Breast epithelium (tissue), 4 donors: ENCODE data around the gene ANTXR1. TPM values are rescaled to one million over a fixed set of nuclear protein-coding genes. Genes with fewer than 3 reads are reported as not detected.

Source experiments
- DNase-seq, 2 donors: peaks; one replicate each; pipeline ENCODE4 v3.0.0-alpha.2; 2019; ENCODE audit warnings: low spot score in 2 of 2
- H3K27ac ChIP-seq, 2 donors: fragments of 200-600 bp; sonication (generic) in 1 of 2; one replicate each; pipeline ENCODE4 v1.5.1; 2016 to 2019; ENCODE audit warnings: mild to moderate bottlenecking in 1 of 2
- H3K27me3 ChIP-seq, 2 donors: fragments of 200-600 bp; sonication (generic) in 1 of 2; one replicate each; pipeline versions ENCODE4 v1.5.1 to v1.6.0; 2017 to 2019; ENCODE audit warnings: control low read depth in 1 of 2, mild to moderate bottlenecking in 1 of 2
- H3K36me3 ChIP-seq: fragments of 200-600 bp; one replicate; pipeline ENCODE4 v1.5.1; 2019
- H3K4me1 ChIP-seq, 2 donors: fragments of 200-600 bp; sonication (generic); one replicate each; pipeline ENCODE4 v1.5.1; 2016 to 2019; ENCODE audit warnings: control low read depth in 1 of 2
- H3K4me3 ChIP-seq, 3 donors: fragments of 200-600 bp; sonication (generic); 1 replicate in 2 of 3; 2 replicates in 1 of 3; pipeline ENCODE4 v1.5.1; 2016 to 2019; ENCODE audit warnings: mild to moderate bottlenecking in 3 of 3, moderate library complexity in 2 of 3
- H3K9me3 ChIP-seq, 2 donors: fragments of 200-600 bp; sonication (generic) in 1 of 2; one replicate each; pipeline ENCODE4 v1.5.1; 2016 to 2019; ENCODE audit warnings: control low read depth in 1 of 2
- POLR2A ChIP-seq: fragments of 450-650 bp; IDR thresholded peaks from one replicate; pipeline ENCODE4 v1.6.1; 2016; ENCODE audit warnings: antibody characterized with exemption, mild to moderate bottlenecking, moderate library complexity
- POLR2AphosphoS5 ChIP-seq, 3 donors: sonication (generic); formaldehyde crosslinking; IDR thresholded peaks; one replicate each; pipeline ENCODE4 v1.6.1; 2017; ENCODE audit warnings: antibody characterized with exemption in 3 of 3
- intact Hi-C: fragments of 100-400 bp; cut with DNase I; formaldehyde crosslinking; loops from one replicate; pipeline ENCODE4 v1.15.1; 2023; ENCODE audit warnings: low total_unique reads
- total RNA-seq, 3 donors: library from RNA; depleted of rRNA; stranded (reverse); fragments of >200 nt; gene quantifications; one replicate each; pipeline ENCODE4 v1.1.0, GENCODE V29; 2016
- TF ChIP-seq, protein P1 (sequence below), 3 donors: fragments of 450-650 bp; IDR thresholded peaks; one replicate each; pipeline ENCODE4 v1.5.1; 2016 to 2017; ENCODE audit warnings: antibody characterized with exemption in 3 of 3, mild to moderate bottlenecking in 3 of 3, moderate library complexity in 3 of 3

Gene ANTXR1
- total RNA-seq, 3 donors from 2014 or later = 52.7 to 72.8 (median 68.8) TPM

DNA sequence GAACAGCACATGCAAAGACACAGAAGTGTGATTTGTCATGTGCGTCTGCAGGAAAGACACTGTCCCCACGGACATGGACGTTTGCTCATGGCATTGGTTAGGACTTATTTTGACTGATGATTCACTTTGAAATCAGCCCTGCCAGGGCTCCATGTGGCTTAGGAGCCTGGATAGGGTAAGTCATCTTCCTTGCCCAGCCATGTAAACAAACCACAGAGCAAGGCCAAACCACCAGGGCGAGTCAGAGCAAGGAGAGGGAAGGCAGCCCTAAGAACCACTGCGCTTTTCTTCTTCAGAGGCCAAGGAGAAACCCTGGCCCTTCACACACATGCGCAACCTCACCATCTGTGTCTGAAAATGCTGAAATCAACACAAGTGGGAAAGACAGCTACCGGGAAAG, 285.3 kb downstream of the ANTXR1 start:
- H3K4me3 ChIP-seq = no peak overlapping the region
- H3K9me3 ChIP-seq = no peaks in the 10 kb centered on the region
- H3K36me3 ChIP-seq = no peaks in the 10 kb centered on the region
- peaks cover 0 to 7% of the 10 kb centered on the region in 2 donors for H3K4me1 ChIP-seq
- DNase-seq = peak in 1 of 2 donors; percentile 55
- H3K27me3 ChIP-seq = no peaks in the 10 kb centered on the region
- no peak for TF ChIP-seq POLR2AphosphoS5 (IDR thresholded peaks at IDR 0.05)
- TF ChIP-seq POLR2A = no peak
- TF ChIP-seq, protein P1, sequence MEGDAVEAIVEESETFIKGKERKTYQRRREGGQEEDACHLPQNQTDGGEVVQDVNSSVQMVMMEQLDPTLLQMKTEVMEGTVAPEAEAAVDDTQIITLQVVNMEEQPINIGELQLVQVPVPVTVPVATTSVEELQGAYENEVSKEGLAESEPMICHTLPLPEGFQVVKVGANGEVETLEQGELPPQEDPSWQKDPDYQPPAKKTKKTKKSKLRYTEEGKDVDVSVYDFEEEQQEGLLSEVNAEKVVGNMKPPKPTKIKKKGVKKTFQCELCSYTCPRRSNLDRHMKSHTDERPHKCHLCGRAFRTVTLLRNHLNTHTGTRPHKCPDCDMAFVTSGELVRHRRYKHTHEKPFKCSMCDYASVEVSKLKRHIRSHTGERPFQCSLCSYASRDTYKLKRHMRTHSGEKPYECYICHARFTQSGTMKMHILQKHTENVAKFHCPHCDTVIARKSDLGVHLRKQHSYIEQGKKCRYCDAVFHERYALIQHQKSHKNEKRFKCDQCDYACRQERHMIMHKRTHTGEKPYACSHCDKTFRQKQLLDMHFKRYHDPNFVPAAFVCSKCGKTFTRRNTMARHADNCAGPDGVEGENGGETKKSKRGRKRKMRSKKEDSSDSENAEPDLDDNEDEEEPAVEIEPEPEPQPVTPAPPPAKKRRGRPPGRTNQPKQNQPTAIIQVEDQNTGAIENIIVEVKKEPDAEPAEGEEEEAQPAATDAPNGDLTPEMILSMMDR (IDR thresholded peaks at IDR 0.05) = no peak
- intact Hi-C loops = no loop called here
- peak overlapping the region; percentile 25 to 48 for H3K27ac ChIP-seq

DNA sequence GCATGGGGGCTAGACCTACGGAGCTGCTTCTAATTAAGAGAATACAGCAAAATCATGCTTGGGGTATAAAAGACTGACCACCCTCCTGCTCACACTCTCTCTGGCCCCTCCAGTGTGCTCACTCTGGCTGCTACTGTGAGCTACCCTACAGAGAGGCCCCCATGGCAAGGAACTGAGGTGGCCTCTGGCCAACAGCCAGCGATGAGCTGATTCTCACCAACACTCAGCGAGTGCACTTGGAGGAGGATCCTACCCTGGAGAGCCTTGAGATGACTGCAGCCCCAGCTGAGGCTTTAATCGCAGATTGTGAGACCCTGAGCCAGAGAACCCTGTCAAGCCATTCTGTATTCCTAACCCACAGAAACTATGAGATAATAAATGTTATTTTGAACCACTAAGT, 285.9 kb downstream of the ANTXR1 start:
- Histone ChIP-seq H3K27ac (peak overlapping the region in 1 of 2 donors; percentile 48), H3K9me3 (peaks cover 0 to under 1% of the 10 kb centered on the region in 2 donors), H3K36me3 (no peaks in the 10 kb centered on the region), H3K4me1 (peaks cover 0 to 7% of the 10 kb centered on the region in 2 donors), H3K4me3 (no peak overlapping the region), H3K27me3 (no peaks in the 10 kb centered on the region)
- TF ChIP-seq POLR2AphosphoS5 (IDR thresholded peaks at IDR 0.05) = no peak
- TF ChIP-seq, protein P1 (IDR thresholded peaks at IDR 0.05) = no peak
- TF ChIP-seq POLR2A = no peak
- no peak for DNase-seq
- intact Hi-C loops = no loop called here

Other genes with a start within 250 kb of the ANTXR1 start
- gene BMP10, start 141.8 kb upstream of the ANTXR1 start, total RNA-seq = not detected
- not detected for gene GKN2, start 60.3 kb upstream of the ANTXR1 start, total RNA-seq
- not detected for gene GKN1, start 38.5 kb upstream of the ANTXR1 start, total RNA-seq